HG03520 (cell line): ENCODE measurements around the gene NSD1.
A peak's percentile ranks its signal among the peaks of the same experiment; 100 is the strongest.

Source experiments
- ATAC-seq: cut with Tn5 transposase; IDR thresholded peaks from one replicate; pipeline ENCODE4 v1.9.1; 2021; ENCODE audit warnings: mild to moderate bottlenecking, moderate library complexity; ENCODE audit not compliant: unreplicated experiment

The NSD1 gene

GRCh38 chr5:177097016-177097985 lies 36.3 kb upstream of the NSD1 start:
- no peak for ATAC-seq

DNA sequence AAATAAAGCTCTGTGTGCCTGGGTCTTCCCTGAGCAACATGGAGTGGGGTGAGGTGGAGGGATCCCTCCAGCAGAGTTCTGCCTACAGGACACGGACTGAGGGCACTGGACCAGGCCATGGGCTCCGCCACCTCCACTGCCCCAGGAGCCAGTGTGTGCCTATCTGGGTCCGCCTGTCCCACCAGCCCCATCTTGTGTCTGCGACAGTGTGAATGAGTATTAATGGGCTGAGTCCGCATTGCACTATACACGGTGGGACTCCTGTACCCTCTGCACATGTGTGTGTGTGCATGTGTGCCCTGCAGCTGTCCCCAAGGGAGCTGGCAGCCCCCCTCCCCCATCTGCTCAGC lies 35.5 kb upstream of the NSD1 start:
- ATAC-seq = no peak

DNA sequence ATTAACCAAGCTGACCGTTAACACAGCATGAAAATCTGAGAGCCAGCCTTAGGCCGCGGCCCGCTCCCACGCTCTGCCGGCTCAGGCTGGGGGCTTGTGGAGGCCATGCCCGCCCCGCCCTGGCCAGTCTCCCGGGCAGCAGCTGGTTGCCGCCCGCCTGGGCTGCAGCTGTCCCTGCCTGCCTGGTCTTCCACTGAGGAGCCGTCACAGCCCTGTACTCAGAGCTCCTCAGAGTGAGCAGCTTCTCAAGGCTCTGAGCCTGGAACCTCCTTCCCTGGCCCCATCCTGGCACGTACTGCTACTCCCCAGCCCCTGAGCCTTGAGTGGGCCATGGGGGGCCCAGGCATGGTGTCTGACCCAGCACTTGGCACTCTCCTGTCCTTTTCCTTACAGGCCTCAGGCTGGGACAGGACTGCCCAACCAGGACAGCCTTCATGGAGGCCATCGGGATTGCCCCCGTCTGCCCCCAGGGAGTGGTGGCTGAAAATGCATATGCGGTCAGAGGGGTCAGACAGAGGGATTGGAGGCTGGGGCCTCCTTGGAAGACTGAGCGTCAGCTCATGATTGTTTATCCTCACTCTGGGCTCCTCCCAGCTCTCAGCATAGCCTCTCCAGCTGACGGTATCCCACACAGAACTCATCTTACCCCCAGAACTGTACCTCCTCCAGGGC lies 35.0 kb upstream of the NSD1 start:
- no peak for ATAC-seq

DNA sequence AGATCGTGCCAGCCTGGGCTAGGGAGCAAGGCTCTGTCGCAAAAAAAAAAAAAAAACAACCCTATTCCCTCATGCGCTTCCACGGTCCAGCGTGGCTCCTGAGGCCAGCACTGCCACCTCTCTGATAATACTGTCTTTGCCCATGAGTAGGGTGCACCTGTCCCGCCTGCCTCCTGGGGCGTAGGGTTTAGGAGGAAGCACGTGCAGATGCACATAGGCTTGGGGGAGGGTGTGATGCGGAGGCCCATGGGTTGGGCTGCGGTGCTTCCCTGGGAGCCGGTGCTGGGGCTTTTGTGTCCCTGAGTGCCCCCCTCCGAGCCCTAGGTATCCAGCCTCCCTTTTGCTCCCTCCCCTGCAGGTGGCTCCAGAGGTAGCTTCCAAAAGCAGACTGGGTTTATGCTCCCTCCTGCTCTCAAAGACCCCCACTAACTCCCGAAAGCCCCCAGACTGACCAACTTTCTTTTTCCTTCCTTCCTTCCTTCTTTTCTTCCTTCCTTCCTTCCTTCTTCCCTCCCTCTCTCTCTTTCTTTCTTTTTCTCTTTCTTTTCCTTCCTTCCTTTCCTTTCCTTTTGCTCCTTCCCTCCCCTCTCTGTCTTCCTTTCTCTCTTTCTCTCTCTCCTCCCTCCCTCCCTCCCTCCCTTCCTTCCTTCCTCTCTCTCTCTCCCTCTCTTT lies 34.0 kb upstream of the NSD1 start:
- ATAC-seq = no peak

- no peak for ATAC-seq
Observed at GRCh38 chr5:177100714-177101121, 32.9 kb upstream of the NSD1 start.

DNA sequence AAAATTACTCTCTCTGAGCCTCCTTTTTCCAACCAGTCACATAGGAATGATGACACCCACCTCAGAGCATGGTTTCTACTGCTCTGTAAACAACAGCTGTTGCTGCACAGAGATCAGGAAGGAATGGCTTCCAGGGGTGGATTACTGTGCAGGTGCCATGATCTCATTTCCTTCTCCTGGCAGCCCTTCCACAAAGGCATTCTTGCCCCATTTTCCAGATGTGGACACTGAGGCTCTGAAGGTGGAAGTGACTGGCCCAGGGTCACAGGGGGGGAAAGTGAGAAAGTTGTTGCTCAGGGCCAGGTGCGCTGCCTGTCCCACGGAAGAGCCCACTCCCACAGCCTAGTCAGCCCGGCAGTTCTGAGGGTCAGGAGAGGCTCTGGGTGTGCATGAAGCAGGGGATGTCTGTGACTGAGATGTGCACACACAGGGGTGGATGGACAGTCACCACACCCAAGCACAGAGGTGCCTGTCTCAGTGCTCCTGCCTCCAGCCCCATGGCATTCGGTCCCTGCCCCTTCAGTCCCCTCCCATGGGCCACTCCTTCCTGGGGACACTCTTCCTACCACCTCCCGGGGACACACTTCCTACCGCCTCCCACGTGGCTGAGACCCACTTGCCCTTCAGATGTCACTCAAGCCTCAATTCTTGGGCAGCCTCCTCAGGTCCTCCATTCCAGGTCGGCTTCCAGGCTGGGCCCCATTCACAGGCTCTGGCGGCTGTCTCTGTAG lies 29.9 kb upstream of the NSD1 start:
- ATAC-seq = no peak

DNA sequence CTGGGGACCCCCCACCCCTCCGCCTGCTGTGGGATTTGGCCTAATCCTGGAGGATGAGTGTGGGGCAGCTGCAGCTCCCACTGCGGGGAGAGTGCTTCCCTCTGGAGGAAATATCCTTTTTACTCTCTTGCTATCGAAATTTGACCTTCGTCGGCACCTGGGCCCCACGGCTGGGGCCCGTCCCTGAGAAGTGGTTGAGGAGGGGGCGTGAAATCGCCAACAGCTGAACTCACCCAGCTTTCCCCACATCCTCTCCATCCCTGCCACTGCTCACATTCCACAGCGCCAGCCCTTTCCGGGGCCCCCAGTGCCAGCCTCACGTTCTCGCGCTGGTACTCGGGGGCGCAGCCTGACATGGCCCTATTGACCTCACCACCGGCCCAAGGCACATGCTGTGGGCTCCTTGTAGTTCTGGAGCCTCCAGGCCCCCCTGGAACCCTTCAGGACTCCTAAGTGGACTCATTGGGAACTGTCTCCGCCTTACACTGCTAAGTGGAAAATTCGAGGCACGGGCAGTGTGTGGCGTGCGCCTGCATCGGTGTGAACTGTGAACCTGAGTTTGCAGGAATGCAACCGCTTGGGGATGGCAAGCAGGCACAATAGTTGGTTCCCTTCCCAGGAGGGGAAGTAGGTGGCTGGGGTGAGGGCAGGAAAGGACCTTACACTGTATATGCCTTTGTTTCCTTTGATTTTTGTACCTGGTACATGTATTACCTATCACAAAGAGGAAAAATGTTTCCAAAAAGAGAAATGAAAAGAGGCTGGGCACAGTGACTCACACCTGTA lies 27.7 kb upstream of the NSD1 start:
- no peak for ATAC-seq

GRCh38 chr5:177107159-177107558 lies 26.4 kb upstream of the NSD1 start:
- no peak for ATAC-seq

- ATAC-seq = no peak
Observed at GRCh38 chr5:177109810-177110209, 23.8 kb upstream of the NSD1 start.

DNA sequence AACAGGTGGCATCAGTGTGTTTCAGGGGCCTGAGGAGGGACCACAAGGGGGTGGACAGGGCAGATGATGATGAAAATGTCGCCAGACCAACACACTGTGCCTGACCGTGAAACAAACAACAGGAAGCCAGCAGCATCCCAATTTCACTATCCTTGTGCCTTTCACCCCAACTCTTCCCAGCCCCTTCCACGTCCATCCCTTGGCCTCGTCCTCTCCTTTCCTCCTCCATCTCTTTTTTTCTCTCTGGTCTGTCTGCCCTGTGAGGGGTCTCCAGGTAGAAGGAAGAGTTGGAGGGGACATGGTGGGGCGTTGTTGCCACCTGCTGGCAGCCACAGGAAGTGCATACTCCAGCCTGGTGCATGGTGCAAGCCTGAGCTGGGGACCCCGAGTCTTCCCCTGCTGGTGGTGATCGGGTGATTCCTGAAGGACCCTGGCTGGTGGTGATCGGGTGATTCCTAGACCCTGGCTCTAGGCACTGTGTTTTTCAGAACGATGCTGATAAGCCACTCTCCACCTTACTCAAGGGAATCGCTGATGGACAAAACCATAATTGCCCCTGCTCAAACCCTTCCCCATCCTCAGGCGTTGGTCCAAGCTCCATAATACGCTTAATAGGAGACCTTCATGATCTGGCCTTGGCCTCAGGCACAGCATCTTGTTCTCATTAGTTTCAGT lies 21.7 kb upstream of the NSD1 start:
- no peak for ATAC-seq

- ATAC-seq = no peak
Observed at GRCh38 chr5:177112589-177113220, 20.9 kb upstream of the NSD1 start.

- ATAC-seq = no peak
Observed at GRCh38 chr5:177113566-177114424, 19.8 kb upstream of the NSD1 start.

DNA sequence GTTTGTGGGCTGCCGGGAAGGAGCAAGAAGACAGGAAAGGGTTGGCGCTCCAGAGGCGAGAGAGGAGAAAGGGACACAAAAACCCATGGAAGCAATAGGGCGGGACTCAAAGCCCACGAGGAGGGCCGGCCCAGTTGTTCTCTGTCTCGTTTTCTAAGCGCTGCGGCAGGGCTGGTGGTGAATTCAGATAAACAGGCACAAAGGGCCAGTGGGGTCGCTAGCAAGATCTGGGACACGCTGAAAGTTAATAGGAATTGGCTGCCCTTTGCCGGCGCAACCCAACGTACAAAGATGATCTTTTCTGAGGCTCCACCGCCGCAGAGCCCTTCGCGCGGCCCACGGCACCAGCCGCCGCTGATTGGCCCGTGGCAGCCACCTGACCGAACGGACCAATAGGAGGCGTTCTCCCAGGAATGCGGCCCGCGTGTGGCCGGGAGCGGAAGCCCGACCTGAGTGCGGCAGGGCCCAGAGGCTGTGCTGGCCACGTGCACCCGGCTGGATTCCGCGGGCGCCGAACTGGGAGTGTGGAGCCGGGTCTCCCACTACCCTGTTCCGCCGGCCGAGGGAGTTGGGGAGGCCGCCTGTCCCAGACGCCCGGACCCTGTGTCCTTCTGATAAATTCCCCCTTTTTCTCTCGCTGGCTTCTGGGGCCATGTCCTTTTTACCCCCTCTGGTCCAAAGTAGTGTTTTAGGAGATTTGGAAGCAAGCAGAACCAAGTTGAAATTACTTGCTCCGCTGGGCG lies 16.8 kb upstream of the NSD1 start:
- ATAC-seq = no peak

- ATAC-seq = no peak
Observed at GRCh38 chr5:177117441-177118045, 16.0 kb upstream of the NSD1 start.

DNA sequence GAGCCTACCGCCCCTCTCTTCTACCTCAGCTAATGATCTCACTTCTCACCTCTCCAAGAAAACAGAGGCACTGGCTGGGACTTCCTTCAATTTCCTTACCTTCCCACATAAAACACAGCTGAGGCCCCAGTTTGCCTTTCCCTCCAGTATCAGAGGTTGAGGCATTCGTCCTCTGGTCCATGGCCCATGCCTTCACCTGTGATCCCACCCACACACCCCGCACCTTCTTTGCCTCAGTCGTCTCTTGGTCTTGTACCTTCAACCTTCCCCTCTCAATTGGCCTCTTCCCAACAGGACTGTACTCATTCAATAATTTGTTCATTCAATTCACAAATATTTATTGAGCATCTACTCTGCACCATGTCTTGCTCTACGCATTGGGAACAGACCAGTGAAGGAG lies 11.0 kb upstream of the NSD1 start:
- ATAC-seq = no peak

DNA sequence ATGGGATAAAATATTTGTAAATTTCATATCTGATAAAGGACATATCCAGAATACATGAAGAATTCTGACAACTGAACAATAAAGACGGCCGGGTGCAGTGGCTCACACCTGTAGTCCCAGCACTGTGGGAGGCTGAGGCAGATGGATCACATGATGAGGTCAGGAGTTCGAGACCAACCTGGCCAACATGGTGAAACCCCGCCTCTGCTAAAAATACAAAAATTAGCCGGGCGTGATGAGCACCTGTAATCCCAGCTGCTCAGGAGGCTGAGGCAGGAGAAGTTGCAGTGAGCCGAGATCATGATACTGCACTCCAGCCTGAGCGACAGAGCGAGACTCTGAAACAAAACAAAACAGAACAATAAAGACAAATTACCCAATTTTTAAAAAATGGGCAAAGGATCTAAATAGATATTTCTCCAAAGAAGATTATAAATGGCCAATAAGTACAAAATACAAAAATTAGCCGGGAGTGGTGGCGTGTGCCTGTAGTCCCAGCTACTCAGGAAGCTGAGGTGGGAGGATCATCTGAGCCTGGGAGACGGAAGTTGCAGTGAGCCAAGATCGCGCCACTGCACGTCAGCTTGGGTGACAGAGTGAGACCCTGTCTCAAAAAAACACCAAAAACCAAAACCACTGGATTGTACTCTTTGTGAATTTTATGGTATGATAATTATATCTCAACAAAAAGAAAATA lies 9.6 kb upstream of the NSD1 start:
- ATAC-seq = peak; percentile 28
